Panc1 (cell line): ENCODE measurements around the gene DPM3.
"Not testable (repeated sequence)": the region's sequence is repeated elsewhere in the genome, so short reads cannot be mapped to it uniquely, and the experiment has no call there.

ENCODE experiments used
- CTCF ChIP-seq: fragments of 450-650 bp; IDR thresholded peaks from 2 replicates; pipeline ENCODE4 v1.5.1; 2017; ENCODE audit warnings: mild to moderate bottlenecking
- POLR2AphosphoS5 ChIP-seq: IDR thresholded peaks from 2 replicates; pipeline ENCODE4 v1.6.1; 2012; ENCODE audit warnings: mild to moderate bottlenecking, low read depth, low read length, moderate library complexity
- REST ChIP-seq, 2 experiments: IDR thresholded peaks; 2 replicates each; pipeline ENCODE4 v1.6.1; 2011 to 2012; ENCODE audit warnings: low read depth in 2 of 2, control low read depth in 1 of 2, low read length in 1 of 2, mild to moderate bottlenecking in 1 of 2, moderate library complexity in 1 of 2; ENCODE audit not compliant: insufficient read depth in 1 of 2
- SIN3A ChIP-seq: IDR thresholded peaks from 2 replicates; pipeline ENCODE4 v1.6.1; 2012; ENCODE audit warnings: low read depth, mild to moderate bottlenecking, low read length, moderate library complexity, borderline replicate concordance; ENCODE audit not compliant: insufficient read depth
- TCF7L2 ChIP-seq: IDR thresholded peaks from 2 replicates; pipeline ENCODE4 v1.6.1; 2011; ENCODE audit warnings: mild to moderate bottlenecking, low read depth, low read length, inconsistent platforms

GRCh38 chr1:155164625-155165024 lies 24.3 kb upstream of the DPM3 start:
- not testable (repeated sequence) for TF ChIP-seq CTCF; POLR2AphosphoS5; REST (IDR thresholded peaks at IDR 0.05; ENCODE audit: insufficient read depth in 1 of 2, low read depth in 2 of 2, low read length in 1 of 2); TCF7L2; SIN3A
